ENCODE data around the gene PRPF19.

GRCh38 chr11:60864856-60865513, 41.4 kb downstream of the PRPF19 start:
- TF ChIP-seq CTCF (IDR thresholded peaks at IDR 0.05; ENCODE audit: borderline replicate concordance, extremely low read depth, low read length, poor library complexity, severe bottlenecking) (no peak), EZH2 (IDR thresholded peaks at IDR 0.05; ENCODE audit: borderline replicate concordance, low read depth, low read length, severe bottlenecking) (no peak)

Data from DND-41 (cell line).